GM10266 (cell line): ENCODE results near the gene FBXW5.

Experiments
- DNase-seq: peaks from one replicate; pipeline ENCODE4 v3.0.0; 2012; ENCODE audit errors: extremely low spot score
- TF ChIP-seq, protein P1 (sequence below): IDR thresholded peaks from 2 replicates; pipeline ENCODE4 v1.5.1; 2012; ENCODE audit warnings: mild to moderate bottlenecking, low read depth; ENCODE audit not compliant: control insufficient read depth, insufficient read depth; ENCODE audit errors: missing control alignments

FBXW5 gene

DNA sequence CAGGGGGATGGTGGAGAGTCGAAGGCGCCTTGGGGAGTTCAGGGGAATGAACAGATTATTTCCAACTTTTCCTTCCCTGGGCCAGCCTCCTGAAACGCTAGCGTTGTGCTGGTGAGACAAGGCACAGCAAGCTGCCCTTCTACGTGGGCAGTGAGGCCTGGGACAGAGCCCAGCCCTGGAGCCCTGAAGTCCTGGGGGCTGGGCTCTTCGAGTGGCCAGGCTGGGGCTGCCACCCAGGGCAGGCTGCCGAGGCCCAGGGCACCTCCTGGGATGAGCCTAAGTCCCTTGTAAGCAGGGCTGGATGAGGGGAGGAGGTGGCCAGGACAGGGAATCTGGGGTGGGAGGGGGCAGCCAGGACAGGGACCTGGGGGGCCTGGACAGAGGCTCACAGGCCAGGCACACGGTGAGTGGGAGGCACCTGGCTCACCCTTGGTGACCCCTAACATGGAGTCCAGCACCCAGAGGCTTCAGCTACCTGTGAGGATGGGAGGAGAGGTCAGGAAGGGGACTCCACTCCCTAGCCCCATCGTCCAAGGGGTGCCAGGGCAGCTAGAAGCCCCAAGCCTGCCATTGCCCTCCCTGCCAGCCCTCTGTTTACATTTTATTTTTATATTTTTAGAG lies 6.2 kb upstream of the FBXW5 start:
- no peak for DNase-seq
- TF ChIP-seq, protein P1, sequence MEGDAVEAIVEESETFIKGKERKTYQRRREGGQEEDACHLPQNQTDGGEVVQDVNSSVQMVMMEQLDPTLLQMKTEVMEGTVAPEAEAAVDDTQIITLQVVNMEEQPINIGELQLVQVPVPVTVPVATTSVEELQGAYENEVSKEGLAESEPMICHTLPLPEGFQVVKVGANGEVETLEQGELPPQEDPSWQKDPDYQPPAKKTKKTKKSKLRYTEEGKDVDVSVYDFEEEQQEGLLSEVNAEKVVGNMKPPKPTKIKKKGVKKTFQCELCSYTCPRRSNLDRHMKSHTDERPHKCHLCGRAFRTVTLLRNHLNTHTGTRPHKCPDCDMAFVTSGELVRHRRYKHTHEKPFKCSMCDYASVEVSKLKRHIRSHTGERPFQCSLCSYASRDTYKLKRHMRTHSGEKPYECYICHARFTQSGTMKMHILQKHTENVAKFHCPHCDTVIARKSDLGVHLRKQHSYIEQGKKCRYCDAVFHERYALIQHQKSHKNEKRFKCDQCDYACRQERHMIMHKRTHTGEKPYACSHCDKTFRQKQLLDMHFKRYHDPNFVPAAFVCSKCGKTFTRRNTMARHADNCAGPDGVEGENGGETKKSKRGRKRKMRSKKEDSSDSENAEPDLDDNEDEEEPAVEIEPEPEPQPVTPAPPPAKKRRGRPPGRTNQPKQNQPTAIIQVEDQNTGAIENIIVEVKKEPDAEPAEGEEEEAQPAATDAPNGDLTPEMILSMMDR: no peak

DNA sequence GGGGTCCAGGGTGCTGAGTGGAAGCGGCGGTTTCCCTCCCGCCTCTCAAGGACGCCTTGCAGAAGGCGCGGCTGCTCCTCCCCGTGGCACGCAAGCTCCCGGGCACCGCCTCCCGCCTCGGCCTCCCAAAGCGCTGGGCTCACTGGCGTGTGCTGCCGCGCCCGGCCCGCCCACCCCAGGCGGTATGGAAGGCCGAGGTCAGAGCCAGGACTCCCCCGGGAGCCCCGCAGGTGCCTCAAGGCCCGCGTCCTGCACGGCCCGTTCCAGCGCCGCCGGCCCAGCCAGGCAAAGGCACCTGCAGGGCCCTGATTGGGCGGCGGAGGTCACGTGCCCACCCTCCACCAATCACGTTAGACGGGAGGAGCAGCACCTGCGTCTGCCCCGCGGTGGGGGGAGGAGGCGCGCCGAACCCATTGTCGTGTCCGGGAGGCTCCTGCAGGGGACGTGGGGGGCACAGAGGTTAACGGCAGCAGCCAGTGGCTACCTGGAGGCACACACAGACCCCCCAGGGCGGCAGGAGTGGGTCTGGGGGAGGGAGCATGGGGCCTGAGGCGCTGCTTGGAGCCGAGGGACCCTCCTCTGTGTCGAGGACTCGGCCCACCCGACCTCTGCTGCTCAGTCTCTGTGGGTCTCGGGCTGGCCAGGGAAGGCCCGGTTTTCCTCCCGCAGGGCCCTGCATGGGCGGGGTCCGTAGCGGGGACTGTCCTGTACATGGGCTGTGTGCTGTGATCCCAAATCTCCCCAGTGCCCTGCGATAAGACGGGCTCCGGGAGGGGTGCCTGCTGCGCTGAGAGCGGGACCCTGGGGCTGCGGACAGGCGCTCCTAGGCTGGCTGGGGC lies 5.5 kb upstream of the FBXW5 start:
- TF ChIP-seq, protein P1: no peak
- DNase-seq: peak; percentile 100

DNA sequence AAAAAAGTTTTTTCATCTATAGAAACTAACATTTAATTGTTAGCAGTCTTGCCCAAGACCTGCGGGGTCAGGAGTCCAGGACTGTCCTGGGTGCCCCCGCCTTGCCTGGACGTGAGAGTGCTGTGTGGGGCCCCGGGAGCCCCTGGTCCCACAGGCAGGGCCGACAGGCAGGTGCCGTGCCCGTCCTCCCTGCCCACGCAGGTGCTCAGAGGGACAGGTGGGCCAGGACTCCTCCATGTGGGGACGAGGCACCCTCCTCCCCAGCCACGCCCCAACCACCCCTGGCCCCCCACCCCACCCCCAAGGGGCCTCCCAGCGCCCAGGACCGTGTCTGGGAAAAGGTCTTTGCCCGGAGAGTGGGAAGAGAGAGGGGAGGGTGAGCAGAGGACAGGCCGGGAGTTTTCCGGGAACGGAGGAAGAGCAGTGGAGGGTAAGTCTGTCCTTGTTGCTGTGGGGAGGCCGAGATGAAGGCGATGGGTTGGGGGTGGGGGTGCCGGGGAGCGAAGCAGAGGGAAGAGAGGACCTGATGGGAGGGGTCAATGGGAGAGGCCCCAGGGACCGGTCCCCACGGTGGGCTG lies 4.8 kb upstream of the FBXW5 start:
- no peak for DNase-seq
- TF ChIP-seq, protein P1: no peak

DNA sequence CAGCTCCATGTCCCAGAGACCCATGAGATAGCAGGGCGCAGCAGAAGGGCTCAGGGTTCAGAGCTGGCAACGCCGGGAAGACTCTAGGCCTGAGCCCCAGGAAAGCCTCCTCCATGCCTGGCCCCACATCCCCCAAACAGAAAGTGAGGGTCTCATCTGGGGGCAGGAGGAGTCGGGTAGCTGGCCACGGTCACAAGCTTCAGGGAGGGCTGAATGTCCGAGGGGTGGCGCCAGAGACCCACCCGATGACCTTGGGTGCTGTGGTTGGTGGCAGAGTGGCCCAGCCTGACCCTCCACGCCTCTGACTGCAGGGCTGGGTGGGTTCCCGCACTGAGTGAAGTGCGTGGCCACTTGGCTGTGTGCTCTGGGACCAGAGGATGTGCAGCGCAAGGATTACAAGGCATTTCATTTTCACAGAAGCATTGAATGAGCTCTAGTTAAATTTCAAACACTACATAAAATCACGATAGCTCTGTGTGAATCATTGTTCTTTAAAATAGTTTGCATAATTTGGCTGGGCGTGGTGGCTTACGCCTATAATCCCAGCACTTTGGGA lies 3.5 kb upstream of the FBXW5 start:
- peak; percentile 64 for DNase-seq
- TF ChIP-seq, protein P1: peak; percentile 72

DNA sequence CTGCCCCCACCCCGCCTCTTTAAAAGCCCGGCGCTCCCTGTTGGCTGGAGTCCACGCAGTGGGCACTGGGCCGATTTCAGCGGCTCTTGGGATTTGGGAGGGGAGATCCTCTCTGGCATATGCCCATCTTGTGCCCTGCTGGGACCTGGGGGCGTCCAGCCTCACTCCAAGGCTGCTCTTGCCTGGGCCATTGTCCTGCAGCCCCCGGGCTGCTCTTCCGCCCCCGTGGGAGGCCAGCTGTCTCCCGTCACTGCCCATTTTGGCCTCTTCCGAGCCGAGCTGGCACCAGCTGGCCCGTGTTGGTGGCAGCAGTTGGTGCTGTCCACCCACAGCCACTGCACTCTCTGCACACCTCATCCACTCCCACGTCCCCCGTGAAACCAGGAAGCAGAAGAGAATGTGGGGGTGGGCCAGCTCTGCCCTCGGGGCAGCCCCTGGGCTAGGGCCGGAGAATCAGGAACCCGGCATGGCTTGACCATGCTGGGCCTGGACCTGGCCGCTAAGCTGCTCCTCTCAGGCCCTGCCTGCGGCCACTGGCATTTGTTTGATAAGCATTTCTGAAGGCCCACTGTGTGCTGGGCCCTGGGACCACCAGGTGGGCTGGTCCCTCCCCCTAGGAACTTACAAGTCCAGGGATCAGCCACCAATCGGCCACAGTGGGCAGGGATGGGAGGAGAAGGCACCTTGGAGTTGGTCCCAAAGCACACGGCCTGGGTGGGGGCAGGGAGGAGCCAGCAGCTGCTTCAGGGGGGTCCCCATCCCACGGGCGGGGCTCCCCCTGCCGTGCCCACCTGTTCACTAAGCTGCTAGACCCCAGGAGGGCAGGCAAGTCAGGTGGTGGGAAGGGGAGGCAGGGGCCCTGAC lies 2.7 kb upstream of the FBXW5 start:
- DNase-seq: no peak
- TF ChIP-seq, protein P1: no peak

DNA sequence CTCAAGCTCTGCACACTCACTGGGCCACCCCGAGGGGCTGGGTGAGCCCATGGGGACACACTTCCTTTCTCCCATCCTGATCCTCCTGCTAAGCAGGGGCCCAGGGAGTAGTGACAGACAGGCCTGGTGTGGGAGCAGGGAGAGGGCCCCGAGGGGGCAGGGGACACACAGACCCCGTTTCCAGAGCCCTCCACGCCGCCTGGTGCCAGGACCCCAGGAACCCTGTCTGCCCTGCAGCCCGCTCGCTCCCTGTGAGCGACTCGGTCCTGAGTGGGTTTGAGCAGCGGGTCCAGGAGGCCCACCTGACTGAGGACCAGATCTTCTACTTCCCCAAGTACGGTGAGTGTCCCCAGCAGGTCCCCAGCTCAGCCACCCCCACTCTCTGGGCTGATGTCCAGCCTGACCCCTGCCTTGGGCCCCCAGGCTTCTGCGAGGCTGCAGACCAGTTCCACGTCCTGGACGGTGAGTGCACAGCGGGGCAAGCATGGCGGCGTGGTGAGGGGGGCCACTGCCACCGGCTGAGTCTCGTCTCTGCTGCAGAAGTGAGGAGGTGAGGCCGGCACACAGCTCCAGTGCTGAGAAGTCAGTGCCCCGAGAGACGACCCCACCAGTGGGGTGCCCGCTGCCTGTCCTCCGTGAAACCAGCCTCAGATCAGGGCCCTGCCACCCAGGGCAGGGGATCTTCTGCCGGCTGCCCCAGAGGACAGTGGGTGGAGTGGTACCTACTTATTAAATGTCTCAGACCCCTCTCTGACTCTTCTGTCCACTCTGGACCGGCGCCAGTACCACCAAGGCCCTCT lies 1.9 kb upstream of the FBXW5 start:
- DNase-seq: no peak
- TF ChIP-seq, protein P1: no peak
